MCF 10A (cell line): ENCODE measurements around the gene NCL. TPM values are rescaled to one million over a fixed set of nuclear protein-coding genes. Genes with fewer than 3 reads are reported as not detected.

Experiments used
- BruUV-seq: library from RNA; stranded (reverse); fragments of 400-500 nt; replicated peaks from 2 replicates; lab custom pipeline; 2021; lab: Mats Ljungman, UMichigan
- CTCF ChIA-PET: fragments of 300-600 bp; sonication (Branson Sonifier 250); formaldehyde crosslinking; extraction: SDS; loops from one replicate; lab custom pipeline; 2021; ENCODE audit warnings: antibody characterized with exemption, inconsistent platforms; lab: Yijun Ruan, JAX
- POLR2A ChIA-PET: fragments of 300-600, 350-650 bp; sonication (Branson Sonifier 250); formaldehyde crosslinking; extraction: SDS; loops from one replicate; lab custom pipeline; 2020; ENCODE audit warnings: antibody characterized with exemption, inconsistent platforms; lab: Yijun Ruan, JAX
- DNase-seq: peaks from one replicate; pipeline ENCODE4 v3.0.0-alpha.2; 2018; ENCODE audit not compliant: unreplicated experiment
- H3K27ac Mint-ChIP-seq: one replicate; pipeline ENCODE4 v1.8.0; 2022; ENCODE audit warnings: mild to moderate bottlenecking, low read depth, mixed read lengths; ENCODE audit not compliant: unreplicated experiment
- H3K27me3 Mint-ChIP-seq: one replicate; pipeline ENCODE4 v1.8.0; 2022; ENCODE audit warnings: mixed read lengths; ENCODE audit not compliant: insufficient read depth, unreplicated experiment
- H3K36me3 Mint-ChIP-seq: one replicate; pipeline ENCODE4 v1.8.0; 2022; ENCODE audit warnings: mild to moderate bottlenecking, moderate library complexity, mixed read lengths; ENCODE audit not compliant: insufficient read depth, unreplicated experiment
- H3K4me1 Mint-ChIP-seq: one replicate; pipeline ENCODE4 v1.8.0; 2022; ENCODE audit warnings: mixed read lengths; ENCODE audit not compliant: insufficient read depth, unreplicated experiment
- H3K4me3 Mint-ChIP-seq: one replicate; pipeline ENCODE4 v1.8.0; 2022; ENCODE audit warnings: mild to moderate bottlenecking, moderate library complexity, mixed read lengths; ENCODE audit not compliant: unreplicated experiment
- H3K9me3 Mint-ChIP-seq: one replicate; pipeline ENCODE4 v1.8.0; 2022; ENCODE audit warnings: mixed read lengths; ENCODE audit not compliant: unreplicated experiment
- CTCF ChIP-seq: fragments of 200-600 bp; IDR thresholded peaks from one replicate; pipeline ENCODE4 v1.8.0; 2022; ENCODE audit warnings: antibody characterized with exemption, mild to moderate bottlenecking; ENCODE audit not compliant: unreplicated experiment
- intact Hi-C: fragments of 100-400 bp; cut with micrococcal nuclease; formaldehyde crosslinking; loops from 2 replicates; pipeline ENCODE4 v1.14.1; 2022
- total RNA-seq: library from RNA; stranded (reverse); gene quantifications from 2 replicates; pipeline ENCODE4 v1.2.3, GENCODE V29; 2022

The NCL gene
- total RNA-seq, 1 experiment from 2014 or later: 778 TPM

GRCh38 chr2:231455222-231455621, 9.1 kb downstream of the NCL start:
- Mint-ChIP-seq H3K36me3 (peaks cover 95% of the 10 kb centered on the region), H3K4me1 (peaks cover 5% of the 10 kb centered on the region), H3K27ac (peak overlapping the region; percentile 79), H3K27me3 (no peaks in the 10 kb centered on the region), H3K9me3 (no peaks in the 10 kb centered on the region), H3K4me3 (no peak overlapping the region)
- BruUV-seq: no TSS peak
- POLR2A ChIA-PET: interaction anchor here (0.8 to 4.9 kb wide), 2 partner anchors 8 to 147 kb away, joined by 3 to 74 read pairs; partner anchors contain the start of gene NCL
- CTCF ChIA-PET: interaction anchor here (0.6 to 1.1 kb wide), 4 partner anchors 9 to 672 kb away, joined by 3 to 4 read pairs (median 3); no protein-coding TSS in a partner anchor
- TF ChIP-seq CTCF: no peak
- intact Hi-C loops: no loop called here
- no peak for DNase-seq

GRCh38 chr2:231454361-231454791, 9.9 kb downstream of the NCL start:
- peaks cover 87% of the 10 kb centered on the region for H3K36me3 Mint-ChIP-seq
- H3K4me1 Mint-ChIP-seq: no peaks in the 10 kb centered on the region
- H3K27ac Mint-ChIP-seq: no peak overlapping the region
- intact Hi-C loops: no loop called here
- no TSS peak for BruUV-seq
- ChIA-PET POLR2A (interaction anchor here (0.8 to 4.9 kb wide), 2 partner anchors 9 to 147 kb away, joined by 3 to 74 read pairs; partner anchors contain the start of gene NCL), CTCF (interaction anchor here (0.6 to 1.1 kb wide), 5 partner anchors 8 to 673 kb away, joined by 3 to 4 read pairs (median 4); no protein-coding TSS in a partner anchor)
- H3K4me3 Mint-ChIP-seq: no peak overlapping the region
- no peaks in the 10 kb centered on the region for H3K27me3 Mint-ChIP-seq
- TF ChIP-seq CTCF: no peak
- no peak for DNase-seq
- no peaks in the 10 kb centered on the region for H3K9me3 Mint-ChIP-seq

- ChIA-PET CTCF (interaction anchor here (0.6 to 2.9 kb wide), 11 partner anchors 9 to 228 kb away, joined by 3 to 19 read pairs (median 4); partner anchors contain the start of gene NCL), POLR2A (interaction anchor here (0.6 to 4.9 kb wide), 3 partner anchors 10 to 37 kb away, joined by 3 to 74 read pairs (median 3); partner anchors contain the start of gene NCL)
- DNase-seq: peak; percentile 30
- Mint-ChIP-seq H3K27ac (peak overlapping the region; percentile 42), H3K27me3 (no peaks in the 10 kb centered on the region), H3K4me1 (no peaks in the 10 kb centered on the region), H3K9me3 (no peaks in the 10 kb centered on the region), H3K36me3 (peaks cover 72% of the 10 kb centered on the region), H3K4me3 (no peak overlapping the region)
- intact Hi-C loops: loop anchor here (1.0 kb wide), 2 partner anchors 226 to 349 kb away; no protein-coding TSS in a partner anchor
- no TSS peak for BruUV-seq
- no peak for TF ChIP-seq CTCF
Measured at GRCh38 chr2:231452799-231453508, 11.3 kb downstream of the NCL start.

DNA sequence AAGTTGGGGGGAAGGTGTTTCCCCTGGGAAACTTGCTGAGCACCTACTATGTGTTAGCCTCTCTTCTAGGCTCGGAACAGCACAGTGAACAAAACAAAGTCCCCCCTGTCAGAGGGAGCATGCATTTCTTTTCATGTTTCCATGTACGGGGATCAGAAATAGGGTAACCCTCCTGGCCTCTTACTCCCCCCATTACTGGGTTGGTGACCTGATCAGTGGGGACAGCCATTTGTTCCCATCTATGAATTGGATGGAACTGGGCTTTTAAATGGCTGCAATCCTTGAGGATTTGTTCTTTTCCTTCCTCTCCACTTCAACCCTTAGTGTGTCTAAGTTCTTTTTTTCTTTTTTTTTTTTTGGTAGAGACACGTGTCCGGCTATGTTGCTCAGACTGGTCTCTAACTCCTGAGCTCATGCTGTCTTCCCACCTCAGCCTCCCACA, 13.7 kb downstream of the NCL start:
- DNase-seq: peak; percentile 17
- Mint-ChIP-seq H3K27ac (no peak overlapping the region), H3K4me3 (no peak overlapping the region), H3K27me3 (no peaks in the 10 kb centered on the region), H3K36me3 (peaks cover 48% of the 10 kb centered on the region), H3K9me3 (no peaks in the 10 kb centered on the region), H3K4me1 (no peaks in the 10 kb centered on the region)
- no TSS peak for BruUV-seq
- TF ChIP-seq CTCF: no peak
- CTCF ChIA-PET: interaction anchor here (0.6 to 1.3 kb wide), 2 partner anchors 223 to 551 kb away, joined by 4 to 16 read pairs; no protein-coding TSS in a partner anchor
- intact Hi-C loops: no loop called here
- POLR2A ChIA-PET: interaction anchor here (0.6 to 1.0 kb wide), 3 partner anchors 14 to 277 kb away, joined by 3 to 4 read pairs (median 3); no protein-coding TSS in a partner anchor
